CD4-positive, alpha-beta T cell treated with Interleukin-1 beta for 1 hour (primary cell): ENCODE data around the gene CDC14A.

Experiments used
- DNase-seq, 2 donors: peaks; one replicate each; pipeline ENCODE4 v3.0.0-alpha.2; 2020 to 2022

CDC14A gene

GRCh38 chr1:100499194-100499811 lies 147.0 kb downstream of the CDC14A start:
- DNase-seq: no peak

- no peak for DNase-seq
These were observed 149.9 kb downstream of the CDC14A start for GRCh38 chr1:100502052-100502792.

GRCh38 chr1:100506217-100506616 lies 153.9 kb downstream of the CDC14A start:
- no peak for DNase-seq

- DNase-seq: no peak
These were observed 158.1 kb downstream of the CDC14A start for GRCh38 chr1:100510451-100510850.

GRCh38 chr1:100511058-100511457 lies 158.8 kb downstream of the CDC14A start:
- DNase-seq: no peak

- no peak for DNase-seq
These were observed 159.5 kb downstream of the CDC14A start for GRCh38 chr1:100511773-100512172.

- no peak for DNase-seq
These were observed 160.6 kb downstream of the CDC14A start for GRCh38 chr1:100512803-100513352.

- DNase-seq: no peak
These were observed 164.6 kb downstream of the CDC14A start for GRCh38 chr1:100516857-100517256.

- DNase-seq: no peak
These were observed 165.2 kb downstream of the CDC14A start for GRCh38 chr1:100517515-100517914.

GRCh38 chr1:100518023-100518422 lies 165.7 kb downstream of the CDC14A start:
- DNase-seq: no peak

- peak in 1 of 2 donors; percentile 11 for DNase-seq
These were observed 170.8 kb downstream of the CDC14A start for GRCh38 chr1:100523038-100523652.

- DNase-seq: no peak
These were observed 172.0 kb downstream of the CDC14A start for GRCh38 chr1:100524355-100524754.

- no peak for DNase-seq
These were observed 174.6 kb downstream of the CDC14A start for GRCh38 chr1:100526894-100527293.

- no peak for DNase-seq
These were observed 176.6 kb downstream of the CDC14A start for GRCh38 chr1:100528871-100529270.

GRCh38 chr1:100530141-100530540 lies 177.8 kb downstream of the CDC14A start:
- no peak for DNase-seq

GRCh38 chr1:100530880-100531487 lies 178.7 kb downstream of the CDC14A start:
- peak; percentile 25 to 47 for DNase-seq

GRCh38 chr1:100532645-100533044 lies 180.3 kb downstream of the CDC14A start:
- no peak for DNase-seq

GRCh38 chr1:100535264-100535663 lies 183.0 kb downstream of the CDC14A start:
- DNase-seq: no peak

- no peak for DNase-seq
These were observed 183.7 kb downstream of the CDC14A start for GRCh38 chr1:100536031-100536430.

GRCh38 chr1:100538913-100539835 lies 186.9 kb downstream of the CDC14A start:
- peak; percentile 22 to 23 for DNase-seq

- no peak for DNase-seq
These were observed 187.7 kb downstream of the CDC14A start for GRCh38 chr1:100539836-100540536.

- no peak for DNase-seq
These were observed 190.0 kb downstream of the CDC14A start for GRCh38 chr1:100542285-100542684.
